Measurements from ENCODE around the gene TYSND1. TPM values are rescaled to one million over a fixed set of nuclear protein-coding genes. Genes with fewer than 3 reads are reported as not detected.
"Not testable (repeated sequence)": the region's sequence is repeated elsewhere in the genome, so short reads cannot be mapped to it uniquely, and the experiment has no call there.

The TYSND1 gene
- total RNA-seq, 1 donor from 2014 or later: 14.7 TPM

DNA sequence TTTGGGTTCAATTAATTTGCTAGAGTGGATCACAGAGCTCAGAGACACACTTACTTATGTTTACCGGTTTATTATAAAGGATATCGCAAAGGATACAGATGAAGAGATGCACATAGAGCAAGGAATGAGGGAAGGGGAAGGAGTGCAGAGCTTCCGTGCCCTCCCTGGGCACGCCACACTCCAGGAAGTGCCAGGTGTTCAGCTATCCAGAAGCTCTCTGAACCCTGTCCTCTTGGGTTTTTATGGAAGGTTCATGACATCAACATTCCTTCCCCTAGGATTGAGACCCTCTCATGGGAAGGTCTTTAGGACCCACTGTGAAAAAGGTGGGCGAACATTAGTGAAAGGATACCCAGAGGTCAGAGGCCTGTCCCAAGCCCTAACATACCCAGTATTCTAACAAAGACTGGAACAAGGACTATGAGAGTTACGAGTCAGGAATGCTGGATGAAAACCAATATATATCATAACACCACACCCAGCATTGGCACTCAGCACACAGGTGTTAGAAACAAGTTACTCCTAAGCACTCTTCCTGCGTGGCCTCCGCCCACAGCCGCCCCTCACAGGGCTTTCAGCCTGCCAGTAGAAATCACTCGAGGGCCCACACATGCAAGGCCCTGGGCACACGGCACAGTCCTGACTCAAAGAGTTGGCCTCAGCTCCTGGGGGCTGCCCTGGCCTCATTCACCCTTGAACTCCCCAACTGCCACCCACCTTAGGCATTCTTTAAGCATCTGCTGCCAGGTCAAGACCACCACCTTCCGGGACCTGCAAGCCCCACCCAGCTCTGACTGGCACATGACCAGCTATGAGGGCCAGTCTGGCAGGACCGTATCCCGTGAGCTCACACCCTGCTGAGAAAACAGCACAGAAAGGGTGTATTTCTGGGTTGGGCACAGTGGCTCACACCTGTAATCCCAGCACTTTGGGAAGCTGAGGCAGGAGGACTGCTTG, 8.3 kb downstream of the TYSND1 start:
- intact Hi-C loops (cut with micrococcal nuclease): no loop called here

DNA sequence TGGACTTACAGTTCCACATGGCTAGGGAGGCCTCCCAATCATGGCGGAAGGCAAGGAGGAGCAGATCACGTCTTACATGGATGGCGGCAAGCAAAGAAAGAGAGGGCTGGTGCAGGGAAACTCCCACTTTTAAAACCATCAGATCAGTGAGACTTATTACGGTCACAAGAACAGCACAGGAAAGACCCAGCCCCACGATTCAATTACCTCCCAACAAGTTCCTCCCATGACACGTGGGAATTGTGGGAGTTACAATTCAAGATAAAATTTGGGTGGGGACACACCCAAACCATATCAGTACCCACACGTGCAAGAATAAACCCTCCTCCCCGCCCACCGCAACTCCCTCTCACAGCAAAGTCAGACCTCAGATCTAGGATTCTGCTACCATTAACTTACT, 9.4 kb downstream of the TYSND1 start:
- intact Hi-C loops (cut with micrococcal nuclease): no loop called here

DNA sequence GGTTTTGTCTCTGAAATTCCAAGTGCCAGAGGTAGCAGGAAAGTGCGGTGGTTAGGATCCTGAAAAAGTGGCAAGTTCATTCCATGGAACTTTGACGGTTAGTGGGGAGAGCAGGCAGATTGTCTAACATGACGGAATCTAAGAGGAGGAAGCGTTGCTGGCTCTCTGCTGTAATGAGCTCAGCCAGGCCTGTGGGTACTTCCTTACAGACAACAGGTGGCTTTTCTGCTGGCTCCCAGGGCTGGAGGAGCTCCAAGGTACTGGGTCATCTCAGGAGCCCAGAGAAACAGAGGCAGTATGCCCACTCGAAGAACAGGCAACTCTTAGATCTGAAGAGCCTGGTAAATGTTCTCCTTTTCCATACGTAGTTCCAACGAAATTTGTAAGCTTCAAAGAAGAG, 10.8 kb downstream of the TYSND1 start:
- intact Hi-C loops (cut with micrococcal nuclease): no loop called here

DNA sequence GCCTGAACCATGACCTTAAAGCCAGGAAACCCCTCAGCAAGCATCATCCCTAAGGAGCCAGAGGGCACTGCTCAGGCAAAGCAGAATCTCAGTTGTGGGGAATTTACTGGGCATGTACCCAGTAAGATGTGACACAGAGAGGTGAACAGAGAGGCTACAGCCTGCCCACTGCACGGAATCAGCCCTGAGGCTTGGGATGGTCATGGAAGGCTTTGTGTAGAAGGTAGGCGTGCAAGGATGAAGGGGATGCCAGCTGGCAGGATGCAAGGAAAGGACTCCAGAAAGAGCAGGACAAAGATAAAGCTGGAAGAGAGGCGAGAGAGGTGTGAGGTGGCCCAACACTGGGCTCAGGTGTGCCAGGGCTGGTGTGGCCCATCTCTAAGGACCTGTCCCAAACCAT, 11.5 kb downstream of the TYSND1 start:
- intact Hi-C loops (cut with micrococcal nuclease): no loop called here

DNA sequence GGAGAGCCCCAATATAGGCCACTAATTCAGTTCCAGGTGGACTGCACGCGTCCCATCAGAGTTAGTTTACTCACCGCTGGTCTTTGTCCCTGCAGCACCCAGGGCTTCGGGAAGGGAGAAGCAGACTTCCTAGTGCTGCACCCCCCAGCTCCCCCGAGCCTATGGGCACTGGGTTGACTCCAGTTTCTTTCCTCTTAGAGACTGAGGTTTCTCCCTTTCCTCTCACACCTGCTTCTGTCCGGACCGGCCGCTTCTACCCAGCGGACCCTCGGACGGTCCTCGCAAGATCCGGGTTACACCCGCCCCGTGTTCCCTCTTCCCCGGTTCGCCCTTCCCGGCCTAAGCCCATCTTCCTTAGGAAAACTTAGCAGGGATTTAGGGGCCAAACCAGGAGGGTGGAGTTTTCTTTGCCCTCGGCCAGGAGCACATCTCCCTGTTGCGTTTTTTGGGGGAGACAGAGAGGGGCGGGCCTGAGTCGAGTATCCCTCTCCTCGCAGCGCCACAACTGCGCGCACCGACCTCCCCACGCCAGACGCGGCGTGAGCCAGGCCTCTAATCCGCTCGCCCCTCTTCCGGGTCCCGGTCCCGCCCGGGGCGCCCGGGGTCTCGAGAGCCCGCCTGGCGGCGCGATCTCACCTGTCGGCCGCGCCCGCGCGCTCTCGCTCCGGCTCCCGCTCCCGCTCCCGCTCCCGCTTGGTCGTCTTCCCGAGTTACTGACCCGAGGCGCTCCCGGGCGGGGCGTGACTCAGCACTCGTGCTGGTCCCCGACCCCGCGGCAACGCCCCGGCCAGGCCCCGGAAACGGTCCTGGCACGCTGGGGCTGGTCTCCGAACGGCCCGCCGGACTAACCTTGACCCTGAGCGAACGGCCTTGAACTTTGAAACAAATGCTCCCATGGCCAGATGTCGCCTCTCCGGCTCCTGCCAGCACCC, 14.1 kb downstream of the TYSND1 start, which contains the start of gene AIFM2:
Gene AIFM2 (minus strand): TSS at position 728 of the 932 bp plus-strand sequence. CDS start 8,741 bp downstream, outside the sequence.
- intact Hi-C loops (cut with micrococcal nuclease): no loop called here

DNA sequence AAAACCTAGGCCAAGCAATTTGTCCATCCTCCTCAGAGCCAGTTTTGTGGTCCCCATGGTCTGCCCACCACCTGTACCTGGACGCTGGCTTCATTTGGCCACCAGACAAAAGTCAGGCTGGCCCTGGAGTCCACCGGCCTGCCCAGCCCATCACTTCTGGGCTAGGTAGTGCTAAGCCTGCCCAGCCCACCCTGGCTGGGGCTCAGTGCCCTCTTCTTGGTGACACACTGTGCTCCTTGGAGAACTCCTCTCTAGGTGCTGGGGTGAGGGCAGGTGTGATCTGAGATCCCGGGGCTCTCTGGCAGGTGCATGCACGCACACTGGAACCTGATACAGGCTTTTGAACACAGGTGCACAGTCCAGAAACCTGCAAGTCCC, 15.0 kb downstream of the TYSND1 start:
- intact Hi-C loops (cut with micrococcal nuclease): no loop called here

DNA sequence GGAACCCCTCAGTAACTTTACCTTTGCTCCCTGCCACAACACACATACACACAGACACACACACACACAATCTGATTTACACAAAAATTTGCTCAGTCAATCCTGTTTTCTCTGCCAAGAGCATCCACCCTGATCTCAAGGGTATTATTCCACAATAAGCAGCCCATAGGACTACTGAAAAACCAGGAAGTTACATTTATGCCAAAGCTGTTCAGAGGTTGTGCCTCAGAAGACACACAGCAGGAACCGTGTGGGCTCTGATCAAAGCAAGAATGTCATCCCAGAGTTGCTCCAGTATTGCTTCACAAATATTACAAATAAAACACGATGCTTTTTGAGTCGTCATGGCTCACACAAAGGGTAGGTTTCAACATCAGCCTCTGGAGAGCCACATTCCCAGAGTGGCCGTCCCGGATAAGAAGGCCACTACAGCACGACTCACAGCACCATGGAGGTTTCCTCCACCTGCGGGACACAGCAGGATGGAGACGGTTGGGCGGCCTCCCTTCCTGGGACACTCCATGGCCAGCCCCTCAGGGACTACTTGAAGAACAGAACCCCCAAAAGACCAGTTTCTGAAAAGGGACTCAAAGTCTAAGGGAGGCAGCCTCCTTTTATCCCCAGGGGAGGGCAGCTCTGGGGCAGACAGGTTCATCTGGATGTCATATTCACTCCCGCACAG, 15.5 kb downstream of the TYSND1 start:
- intact Hi-C loops (cut with micrococcal nuclease): no loop called here

DNA sequence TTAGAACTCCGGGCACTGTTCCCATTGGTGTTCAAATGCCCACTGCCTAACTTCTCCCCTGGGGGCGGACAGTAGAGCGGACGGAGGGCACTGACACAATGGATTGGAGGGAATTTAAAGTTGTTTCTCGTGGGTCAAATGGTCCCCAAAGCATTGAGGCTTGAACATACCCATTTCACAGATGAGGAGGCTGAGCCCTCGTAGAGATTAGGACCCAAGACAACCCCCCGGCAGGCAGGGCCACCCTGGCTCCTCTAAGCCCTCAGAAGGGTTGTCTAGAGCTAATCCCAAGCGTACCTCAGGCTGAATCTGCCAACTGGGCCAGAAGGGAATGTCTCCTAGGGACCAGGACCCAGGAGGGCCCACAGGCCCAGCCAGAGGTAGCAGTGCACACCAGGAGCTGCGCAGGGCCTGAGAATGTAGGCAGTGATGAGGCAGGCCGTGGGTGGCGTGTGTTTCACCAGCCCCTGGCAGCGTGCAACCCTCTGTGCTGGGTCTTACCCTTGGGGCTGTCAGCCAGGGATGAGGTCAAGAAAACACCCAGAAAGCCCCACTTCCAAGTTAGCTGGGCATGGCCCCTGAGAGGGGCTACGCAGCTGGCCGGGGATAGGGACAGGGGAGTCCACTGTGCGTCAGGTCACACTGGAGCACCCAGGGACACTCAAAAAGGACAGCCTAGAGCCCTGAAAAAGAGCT, 19.7 kb downstream of the TYSND1 start:
- intact Hi-C loops (cut with micrococcal nuclease): no loop called here

DNA sequence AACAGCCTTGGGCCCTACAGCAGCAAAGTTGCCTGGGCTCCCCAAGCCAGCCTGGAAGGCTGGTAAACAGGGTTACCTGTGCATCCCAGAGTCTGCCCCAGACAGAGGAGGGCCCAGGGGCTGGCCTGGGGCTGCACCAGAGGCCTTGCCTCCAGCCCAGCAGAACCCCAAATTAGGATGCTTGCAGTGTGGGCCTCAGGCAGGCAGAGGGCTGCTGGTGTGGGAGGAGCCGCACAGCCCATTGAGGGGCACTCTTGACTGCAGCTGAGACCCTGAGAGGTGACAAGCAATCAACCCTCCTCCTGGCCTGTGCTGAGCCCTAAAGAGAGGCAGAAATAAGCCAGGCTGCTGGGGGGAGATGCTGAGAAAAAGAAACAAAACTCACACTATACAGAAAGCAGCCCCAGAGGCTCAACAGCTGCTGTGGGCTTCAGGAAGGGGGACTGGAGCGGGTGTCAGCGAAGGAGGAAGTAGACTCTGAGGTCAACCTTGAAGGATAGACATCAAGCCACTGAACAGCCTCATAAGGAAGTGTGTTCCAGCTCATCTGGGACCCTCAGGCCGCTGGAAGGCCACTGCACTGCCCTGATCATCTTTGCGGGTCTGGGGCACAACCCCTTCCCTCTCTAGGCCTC, 20.5 kb downstream of the TYSND1 start:
- intact Hi-C loops (cut with micrococcal nuclease): no loop called here

DNA sequence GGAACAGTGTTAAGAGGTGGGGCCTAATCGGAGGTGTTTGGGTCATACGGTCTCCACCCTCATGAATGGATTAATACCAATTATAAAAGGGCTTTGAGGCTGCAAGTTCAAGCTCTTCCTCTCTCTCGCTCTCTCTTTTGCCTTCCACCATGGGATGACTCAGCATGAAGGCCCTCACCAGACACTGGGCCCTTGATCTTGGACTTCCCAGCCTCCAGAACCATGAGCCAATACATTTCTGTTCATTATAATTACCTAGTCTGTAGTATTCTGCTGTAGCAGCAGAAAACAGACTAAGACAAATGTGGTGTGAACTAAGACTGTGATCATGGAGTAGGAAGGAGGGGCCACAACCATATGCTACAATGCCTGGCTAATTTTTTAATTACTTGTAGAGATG, 21.6 kb downstream of the TYSND1 start:
- intact Hi-C loops (cut with micrococcal nuclease): no loop called here

DNA sequence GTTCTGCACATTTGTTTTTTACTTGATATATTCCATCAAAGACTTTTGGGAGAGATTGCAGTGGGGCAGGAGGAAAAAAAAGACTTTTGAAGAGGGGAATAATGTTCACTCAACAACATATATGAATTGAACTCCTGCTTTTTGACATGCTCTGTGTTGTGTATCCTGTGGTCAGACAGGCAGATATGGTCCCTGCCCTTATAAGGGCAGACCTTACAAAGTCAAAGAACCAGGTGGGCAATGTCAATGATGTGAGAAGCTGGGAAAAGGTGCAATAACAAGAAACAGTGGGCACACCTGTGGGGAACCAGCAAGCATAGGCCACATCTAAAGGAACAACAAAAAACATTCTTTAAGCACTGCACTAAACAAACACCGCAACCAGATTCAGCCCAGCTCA, 22.1 kb downstream of the TYSND1 start:
- intact Hi-C loops (cut with micrococcal nuclease): no loop called here

DNA sequence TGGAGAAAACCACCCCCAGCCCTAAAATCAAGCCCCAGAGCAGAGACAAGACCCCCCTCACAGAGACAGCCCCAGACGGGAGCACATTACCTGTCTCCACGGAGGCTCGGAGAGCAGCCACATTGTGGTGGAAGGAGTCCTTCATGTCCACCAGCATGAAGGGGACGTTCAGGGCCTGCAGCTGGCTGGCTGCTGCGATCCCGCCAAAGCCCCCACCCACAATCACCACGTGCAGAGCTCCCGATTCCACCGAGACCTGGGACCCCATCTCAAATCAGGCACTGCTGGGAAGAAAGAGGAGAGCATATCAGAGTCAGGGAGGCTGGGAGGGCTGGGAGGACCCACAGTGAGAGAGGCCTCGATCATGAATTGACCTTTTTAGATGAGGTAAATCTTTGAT, 22.7 kb downstream of the TYSND1 start:
- intact Hi-C loops (cut with micrococcal nuclease): no loop called here

DNA sequence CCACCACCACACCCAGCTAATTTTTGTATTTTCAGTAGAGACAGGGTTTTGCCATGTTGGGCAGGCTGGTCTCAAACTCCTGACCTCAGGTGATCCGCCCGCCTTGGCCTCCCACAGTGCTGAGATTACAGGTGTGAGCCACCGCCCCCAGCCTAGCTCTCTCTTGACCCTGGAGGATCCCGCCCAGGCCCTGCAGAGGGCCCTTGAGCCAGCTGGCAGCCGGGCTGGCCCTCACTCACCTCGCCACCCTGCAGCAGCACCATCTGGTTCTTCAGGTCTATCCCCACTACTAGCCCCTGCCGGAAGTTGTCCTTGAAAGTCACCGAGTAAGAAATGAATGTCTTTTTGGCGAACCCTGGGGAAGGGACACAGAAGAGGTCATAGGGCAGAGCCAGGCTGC, 23.3 kb downstream of the TYSND1 start:
- intact Hi-C loops (cut with micrococcal nuclease): not testable (repeated sequence)

DNA sequence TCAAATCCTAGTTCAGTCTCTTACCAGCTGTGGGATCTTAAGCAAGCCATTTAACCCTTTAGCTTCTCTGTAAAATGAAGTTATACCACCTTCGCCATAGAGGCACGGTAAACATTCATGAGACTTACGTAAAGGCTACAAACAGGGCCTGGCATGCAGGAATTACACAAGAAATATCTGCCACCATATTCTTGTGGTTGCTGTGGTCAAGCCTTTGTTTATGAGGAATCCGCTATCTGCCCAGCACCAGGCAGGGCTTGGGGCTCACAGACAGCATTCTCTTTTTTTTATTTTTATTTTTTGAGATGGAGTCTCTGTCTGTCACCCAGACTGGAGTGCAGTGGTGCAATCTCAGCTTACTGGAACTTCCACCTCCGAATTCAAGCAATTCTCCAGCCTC, 23.8 kb downstream of the TYSND1 start:
- intact Hi-C loops (cut with micrococcal nuclease): no loop called here

DNA sequence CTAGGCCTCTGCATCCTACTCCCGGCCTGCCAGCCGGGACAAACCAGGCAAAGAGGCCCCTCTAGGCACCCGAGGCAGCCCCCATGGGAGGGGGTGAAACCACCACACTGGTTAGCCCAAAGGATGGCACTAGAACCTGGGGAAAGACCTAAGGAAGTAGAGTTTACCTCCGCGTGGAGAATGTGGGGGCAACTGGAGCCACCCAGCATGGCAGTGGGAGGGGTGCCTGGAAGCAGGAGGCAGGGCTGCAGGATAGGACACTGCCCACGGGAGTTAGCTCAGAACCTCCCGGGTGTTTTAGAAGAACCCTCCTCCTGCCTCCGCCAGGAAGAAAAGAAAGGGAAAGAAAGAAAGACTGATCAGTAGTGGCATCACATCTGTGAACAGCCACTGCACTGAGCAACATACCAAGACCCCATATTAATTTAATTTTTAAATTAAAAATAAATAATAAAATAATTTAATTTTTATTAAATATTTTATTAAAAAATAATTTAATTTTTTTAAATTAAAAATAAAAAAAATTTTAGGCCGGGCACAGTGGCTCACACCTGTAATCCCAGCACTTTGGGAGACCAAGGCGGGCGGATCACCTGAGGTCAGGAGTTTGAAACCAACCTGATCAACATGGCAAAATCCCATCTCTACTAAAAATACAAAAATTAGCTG, 25.1 kb downstream of the TYSND1 start:
- intact Hi-C loops (cut with micrococcal nuclease): no loop called here

DNA sequence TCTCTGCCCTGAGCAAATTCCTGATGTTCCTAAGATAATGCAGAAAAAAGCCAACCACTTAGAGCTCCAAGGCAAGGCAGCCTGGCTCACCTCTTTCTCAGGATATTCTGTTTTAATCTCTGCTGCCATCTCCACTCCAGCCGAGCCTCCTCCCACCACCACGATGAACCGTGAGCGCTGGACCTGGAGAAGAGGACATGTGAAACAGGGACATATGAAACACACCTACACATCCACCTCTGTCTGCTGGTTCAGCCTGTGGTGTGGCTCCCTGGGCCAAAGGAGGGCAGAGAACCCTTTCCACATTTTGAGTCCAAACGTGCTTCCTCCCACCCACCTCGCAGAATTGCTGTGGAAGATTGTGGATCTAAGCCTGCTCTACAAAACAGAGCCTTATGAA, 26.1 kb downstream of the TYSND1 start:
- intact Hi-C loops (cut with micrococcal nuclease): no loop called here

DNA sequence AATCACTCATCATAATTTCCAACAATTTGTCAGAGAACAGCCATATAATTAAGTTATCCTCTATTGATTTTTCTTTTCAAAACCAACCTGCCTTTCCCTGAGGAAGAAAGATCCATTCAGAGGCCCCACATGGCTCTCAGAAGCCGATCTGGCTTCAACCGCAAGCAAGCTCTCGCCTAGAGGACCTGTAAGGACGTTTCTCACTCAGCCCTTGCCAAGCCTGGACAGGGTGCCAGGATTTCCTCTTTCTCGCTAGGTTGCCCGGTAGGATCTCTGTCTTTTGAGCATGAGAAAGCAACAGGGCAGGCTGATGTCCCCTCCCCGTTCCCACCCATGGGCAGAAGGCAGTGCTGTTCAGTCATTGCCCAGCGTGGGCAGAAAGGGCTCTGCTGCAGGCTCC, 26.9 kb downstream of the TYSND1 start:
- intact Hi-C loops (cut with micrococcal nuclease): no loop called here

DNA sequence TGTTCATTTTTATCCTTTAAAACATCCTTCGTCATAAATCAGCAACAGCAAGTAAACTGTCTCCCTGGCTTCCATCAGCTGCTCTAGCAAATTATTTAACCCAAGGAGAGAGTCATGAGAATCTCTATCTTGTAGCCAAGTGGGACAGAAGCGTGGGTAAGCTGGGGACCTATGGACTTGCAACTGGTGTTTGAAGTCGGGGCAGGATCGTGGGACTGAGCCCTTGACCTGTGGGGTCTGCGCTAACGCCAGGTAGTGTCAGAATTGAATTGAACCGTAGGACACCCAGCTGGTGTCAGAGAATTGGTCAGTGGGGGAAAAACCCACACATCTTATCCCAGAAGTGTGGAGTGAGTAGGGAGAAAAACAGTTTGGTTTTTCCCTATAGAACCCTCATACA, 27.3 kb downstream of the TYSND1 start:
- intact Hi-C loops (cut with micrococcal nuclease): no loop called here

DNA sequence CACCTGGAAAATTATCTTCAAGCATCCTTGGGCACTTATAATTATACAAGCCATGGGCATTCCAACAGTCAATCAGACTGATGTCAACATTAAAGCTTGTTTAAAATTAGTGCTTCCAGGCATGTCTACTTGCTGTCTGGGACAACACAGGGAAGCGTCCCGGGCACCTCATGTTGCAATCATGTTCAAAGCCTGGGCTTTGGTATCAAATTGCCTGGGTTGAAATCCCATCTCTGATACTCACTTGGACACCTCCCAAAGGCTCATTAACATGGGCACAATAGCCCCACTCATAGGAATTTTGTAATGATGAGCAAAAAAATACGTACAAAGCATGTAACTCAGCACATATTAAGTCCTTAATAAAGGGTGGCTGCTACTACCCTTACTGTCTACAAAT, 28.3 kb downstream of the TYSND1 start:
- intact Hi-C loops (cut with micrococcal nuclease): no loop called here

DNA sequence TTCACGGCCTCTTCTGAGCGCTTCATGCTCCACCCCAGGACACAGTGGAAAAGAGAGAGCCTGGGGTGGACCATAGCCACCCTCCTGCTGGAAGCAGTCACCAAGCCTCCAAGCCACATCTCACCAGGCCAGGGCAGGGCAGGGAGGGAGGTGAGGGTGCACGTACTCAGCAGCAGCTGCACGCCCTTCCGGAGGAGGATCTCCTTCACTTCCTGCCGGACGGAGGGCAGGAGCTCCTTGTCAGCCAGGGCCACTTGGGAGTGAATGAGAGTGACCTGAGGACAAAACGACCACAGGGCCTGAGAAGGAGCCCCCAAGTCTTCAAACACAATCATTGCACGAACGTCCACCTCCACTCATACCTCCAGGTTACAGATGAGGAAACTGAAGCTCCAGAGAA, 28.9 kb downstream of the TYSND1 start:
- intact Hi-C loops (cut with micrococcal nuclease): loop anchor here (2.0 kb wide), 1 partner anchor 29 kb away; the partner anchor contains the start of gene TYSND1
